HEK293 (cell line): ENCODE results near the gene TTC27.

Experiments
- CTCF ChIA-PET: fragments of 350-600 bp; formaldehyde crosslinking; extraction: SDS; loops from one replicate; lab custom pipeline; 2021; ENCODE audit warnings: antibody characterized with exemption; lab: Yijun Ruan, JAX
- POLR2A ChIA-PET: fragments of 300-600 bp; formaldehyde crosslinking; extraction: SDS; loops from one replicate; lab custom pipeline; 2020; ENCODE audit warnings: antibody characterized with exemption, inconsistent platforms; lab: Yijun Ruan, JAX
- H3K27ac ChIP-seq: fragments of 200-500 bp; sonication (Bioruptor generic); 2 replicates; pipeline ENCODE4 v1.5.1; 2014; ENCODE audit warnings: low read depth, low read length, control low read depth, inconsistent platforms; ENCODE audit errors: extremely low read depth
- H3K36me3 ChIP-seq, 2 experiments: fragments of 200-500 bp in 1 of 2; sonication (Bioruptor generic) in 1 of 2; 1 replicate in 1 of 2; 2 replicates in 1 of 2; pipeline ENCODE4 v1.5.1; 2014 to 2017; ENCODE audit warnings: inconsistent platforms in 2 of 2, low read length in 2 of 2; ENCODE audit not compliant: control insufficient read depth in 2 of 2, insufficient read depth in 1 of 2
- H3K4me1 ChIP-seq: fragments of 200-500 bp; sonication (Bioruptor generic); 2 replicates; pipeline ENCODE4 v1.5.1; 2014; ENCODE audit warnings: mild to moderate bottlenecking, low read length, inconsistent platforms; ENCODE audit not compliant: control insufficient read depth, insufficient read depth
- H3K4me3 ChIP-seq: 2 replicates; pipeline ENCODE4 v1.5.1; 2011; ENCODE audit warnings: low read depth, mild to moderate bottlenecking, control low read depth, low read length, moderate library complexity
- H3K9me3 ChIP-seq: fragments of 200-500 bp; sonication (Bioruptor generic); 2 replicates; pipeline ENCODE4 v1.5.1; 2014; ENCODE audit warnings: low read depth, low read length, inconsistent platforms; ENCODE audit not compliant: control insufficient read depth, insufficient read depth
- BCL11B ChIP-seq: fragments of 450-650 bp; formaldehyde crosslinking; IDR thresholded peaks from 2 replicates; pipeline ENCODE4 v1.5.1; 2016; ENCODE audit warnings: low read depth, missing biosample characterization, missing genetic modification characterization
- BCL6B ChIP-seq: fragments of 450-650 bp; formaldehyde crosslinking; IDR thresholded peaks from 2 replicates; pipeline ENCODE4 v1.5.1; 2017; ENCODE audit warnings: missing biosample characterization, missing genetic modification characterization
- CTCF ChIP-seq: fragments of 450-650 bp; formaldehyde crosslinking; IDR thresholded peaks from 2 replicates; pipeline ENCODE4 v1.5.1; 2016; ENCODE audit warnings: missing biosample characterization, missing genetic modification characterization
- GLI2 ChIP-seq: fragments of 450-650 bp; formaldehyde crosslinking; IDR thresholded peaks from 2 replicates; pipeline ENCODE4; 2017; ENCODE audit warnings: missing biosample characterization, missing genetic modification characterization, low read depth, borderline replicate concordance
- HOXD13 ChIP-seq: sonication (generic); formaldehyde crosslinking; IDR thresholded peaks from 2 replicates; pipeline ENCODE4 v1.8.0; 2022; ENCODE audit warnings: missing genetic modification reagents, borderline replicate concordance
- KLF1 ChIP-seq: fragments of 450-650 bp; formaldehyde crosslinking; IDR thresholded peaks from 2 replicates; pipeline ENCODE4 v1.5.1; 2016; ENCODE audit warnings: missing biosample characterization, missing genetic modification characterization
- KLF10 ChIP-seq: fragments of 450-650 bp; IDR thresholded peaks from 2 replicates; pipeline ENCODE4 v1.5.1; 2018; ENCODE audit warnings: missing biosample characterization, mild to moderate bottlenecking, missing genetic modification characterization
- REPIN1 ChIP-seq: fragments of 450-650 bp; formaldehyde crosslinking; IDR thresholded peaks from 2 replicates; pipeline ENCODE4 v1.5.1; 2017; ENCODE audit warnings: missing biosample characterization, missing genetic modification characterization, low read depth
- SP3 ChIP-seq: fragments of 450-650 bp; formaldehyde crosslinking; IDR thresholded peaks from 2 replicates; pipeline ENCODE4 v1.5.1; 2016; ENCODE audit warnings: missing biosample characterization, missing genetic modification characterization
- ZNF155 ChIP-seq: fragments of 450-650 bp; formaldehyde crosslinking; IDR thresholded peaks from 2 replicates; pipeline ENCODE4 v1.5.1; 2016; ENCODE audit warnings: missing biosample characterization, missing genetic modification characterization
- ZNF2 ChIP-seq: fragments of 450-650 bp; formaldehyde crosslinking; IDR thresholded peaks from 2 replicates; pipeline ENCODE4 v1.5.1; 2016; ENCODE audit warnings: missing biosample characterization, missing genetic modification characterization
- ZNF280D ChIP-seq: fragments of 450-650 bp; formaldehyde crosslinking; IDR thresholded peaks from 2 replicates; pipeline ENCODE4 v1.5.1; 2016; ENCODE audit warnings: missing biosample characterization, missing genetic modification characterization
- ZNF350 ChIP-seq: fragments of 450-650 bp; formaldehyde crosslinking; IDR thresholded peaks from 2 replicates; pipeline ENCODE4 v1.5.0; 2017; ENCODE audit warnings: missing biosample characterization, mild to moderate bottlenecking, missing genetic modification characterization
- ZNF394 ChIP-seq: fragments of 450-650 bp; formaldehyde crosslinking; IDR thresholded peaks from 2 replicates; pipeline ENCODE4 v1.5.1; 2016; ENCODE audit warnings: missing biosample characterization, missing genetic modification characterization, mild to moderate bottlenecking, moderate library complexity, borderline replicate concordance
- ZNF501 ChIP-seq: fragments of 450-650 bp; formaldehyde crosslinking; IDR thresholded peaks from 2 replicates; pipeline ENCODE4 v1.5.1; 2016; ENCODE audit warnings: missing biosample characterization, missing genetic modification characterization
- ZNF510 ChIP-seq: fragments of 450-650 bp; formaldehyde crosslinking; IDR thresholded peaks from 2 replicates; pipeline ENCODE4 v1.5.1; 2018; ENCODE audit warnings: mild to moderate bottlenecking, missing genetic modification characterization, missing biosample characterization; ENCODE audit not compliant: insufficient replicate concordance
- ZNF585B ChIP-seq: fragments of 450-650 bp; formaldehyde crosslinking; IDR thresholded peaks from 2 replicates; pipeline ENCODE4 v1.5.1; 2016; ENCODE audit warnings: missing biosample characterization, missing genetic modification characterization
- ZNF621 ChIP-seq: fragments of 450-650 bp; formaldehyde crosslinking; IDR thresholded peaks from 2 replicates; pipeline ENCODE4 v1.5.1; 2017; ENCODE audit warnings: missing biosample characterization, missing genetic modification characterization
- ZNF654 ChIP-seq: fragments of 450-650 bp; formaldehyde crosslinking; IDR thresholded peaks from 2 replicates; pipeline ENCODE4 v1.5.1; 2016; ENCODE audit warnings: low read depth, missing biosample characterization, missing genetic modification characterization
- ZNF777 ChIP-seq: fragments of 450-650 bp; formaldehyde crosslinking; IDR thresholded peaks from 2 replicates; pipeline ENCODE4 v1.5.1; 2017; ENCODE audit warnings: missing biosample characterization, missing genetic modification characterization, borderline replicate concordance
- ZXDB ChIP-seq: fragments of 450-650 bp; formaldehyde crosslinking; IDR thresholded peaks from 2 replicates; pipeline ENCODE4 v1.5.1; 2016; ENCODE audit warnings: missing biosample characterization, missing genetic modification characterization

TTC27 gene

DNA sequence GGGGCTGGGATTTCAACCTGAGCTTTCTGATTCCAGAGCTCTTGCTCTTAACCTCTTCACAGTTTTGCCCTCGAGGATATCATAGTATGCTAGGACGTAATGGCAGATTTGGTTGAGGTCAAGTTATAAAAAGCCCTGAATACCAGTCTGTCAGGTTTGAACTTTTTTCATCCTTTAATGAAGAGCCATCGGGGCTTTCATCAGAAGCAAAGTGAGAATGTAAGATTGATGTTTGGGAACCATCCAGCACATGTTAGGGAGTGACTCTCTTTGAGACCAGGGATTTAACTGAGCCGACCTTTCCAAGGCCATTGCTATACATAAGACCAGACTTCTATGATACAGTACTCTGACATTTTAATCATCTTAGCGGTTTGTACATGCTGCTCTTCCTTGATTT, 142.5 kb downstream of the TTC27 start (continued):
- TF ChIP-seq ZNF585B (tag by site-specific recombination) (no peak), ZNF155 (tag by site-specific recombination) (no peak), BCL11B (tag by site-specific recombination) (no peak), ZNF510 (tag by site-specific recombination) (no peak), HOXD13 (CRISPR knock-in tag) (no peak), REPIN1 (tag by site-specific recombination) (no peak)

GRCh38 chr2:32772638-32773447, 145.0 kb downstream of the TTC27 start:
- CTCF ChIA-PET, result interaction anchor here (0.6 to 4.6 kb wide), 33 partner anchors 9 to 1507 kb away, joined by 3 to 44 read pairs (median 3); no protein-coding TSS in a partner anchor
- no peak overlapping the region for H3K27ac ChIP-seq
- POLR2A ChIA-PET, result no interaction called here

DNA sequence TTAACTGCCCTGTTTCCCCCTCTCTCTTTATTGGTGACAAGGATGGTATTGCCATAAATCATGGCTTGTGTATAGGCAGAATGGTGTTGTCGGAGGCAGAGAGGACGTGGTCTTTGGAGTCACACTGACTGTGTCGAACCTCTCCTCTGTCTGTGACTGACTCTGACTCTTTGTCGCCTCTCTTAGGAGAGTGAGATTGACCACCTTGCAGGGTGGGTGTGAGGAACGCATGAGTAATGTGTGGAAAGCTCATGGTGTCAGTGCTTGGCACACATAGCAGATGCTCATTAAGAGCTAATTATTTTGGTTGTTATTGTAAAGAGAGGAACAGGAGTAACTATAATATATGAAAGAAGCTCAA, 145.6 kb downstream of the TTC27 start:
- POLR2A ChIA-PET, result no interaction called here
- Histone ChIP-seq H3K27ac (no peak overlapping the region), H3K4me3 (no peak overlapping the region), H3K4me1 (no peaks in the 10 kb centered on the region), H3K9me3 (no peaks in the 10 kb centered on the region; the same call in 1 of the 2 replicates), H3K36me3 (peaks cover 0 to 2% of the 10 kb centered on the region in 2 experiments; a peak in 1 of 3 replicates)
- CTCF ChIA-PET, result interaction anchor here (0.5 to 4.6 kb wide), 26 partner anchors 8 to 1507 kb away, joined by 3 to 44 read pairs (median 4); no protein-coding TSS in a partner anchor
- TF ChIP-seq KLF1 (no peak), ZNF777 (tag by site-specific recombination) (no peak), ZNF394 (tag by site-specific recombination) (no peak), ZNF501 (tag by site-specific recombination) (no peak), ZNF350 (tag by site-specific recombination) (no peak), BCL6B (tag by site-specific recombination) (no peak), GLI2 (tag by site-specific recombination) (no peak), ZXDB (tag by site-specific recombination) (no peak)

More at GRCh38 chr2:32772638-32773447, 145.0 kb downstream of the TTC27 start:
- H3K9me3 ChIP-seq, result no peaks in the 10 kb centered on the region; the same call in 1 of the 2 replicates
- no peaks in the 10 kb centered on the region for H3K36me3 ChIP-seq
- no peak overlapping the region for H3K4me3 ChIP-seq
- no peaks in the 10 kb centered on the region for H3K4me1 ChIP-seq
- TF ChIP-seq KLF1 (no peak), ZNF654 (tag by site-specific recombination) (peak; percentile 86), CTCF (tag by site-specific recombination) (peak; percentile 56; the same call in 1 of the 2 replicates), SP3 (tag by site-specific recombination) (no peak), ZNF280D (no peak), ZNF621 (no peak), KLF10 (no peak), ZNF2 (tag by site-specific recombination) (0 out of 2 replicates have a peak, but pooled peaks have one; percentile 31)
